Prostate gland (tissue), 2 donors: ENCODE data around the gene KCNH6.

Source experiments
- POLR2A ChIP-seq: fragments of 450-650 bp; IDR thresholded peaks from one replicate; pipeline ENCODE4 v1.6.1; 2016; ENCODE audit warnings: antibody characterized with exemption, mild to moderate bottlenecking
- POLR2AphosphoS5 ChIP-seq: sonication (generic); formaldehyde crosslinking; IDR thresholded peaks from one replicate; pipeline ENCODE4 v1.6.1; 2017; ENCODE audit warnings: antibody characterized with exemption
- TF ChIP-seq, protein P1 (sequence below), 4 experiments: fragments of 200-600 bp in 2 of 4; fragments of 450-650 bp in 2 of 4; sonication (generic) in 2 of 4; IDR thresholded peaks; 1 replicate in 3 of 4; 2 replicates in 1 of 4; pipeline ENCODE4 v1.5.1; 2016 to 2019; ENCODE audit warnings: antibody characterized with exemption in 4 of 4, mild to moderate bottlenecking in 2 of 4, moderate library complexity in 2 of 4

DNA sequence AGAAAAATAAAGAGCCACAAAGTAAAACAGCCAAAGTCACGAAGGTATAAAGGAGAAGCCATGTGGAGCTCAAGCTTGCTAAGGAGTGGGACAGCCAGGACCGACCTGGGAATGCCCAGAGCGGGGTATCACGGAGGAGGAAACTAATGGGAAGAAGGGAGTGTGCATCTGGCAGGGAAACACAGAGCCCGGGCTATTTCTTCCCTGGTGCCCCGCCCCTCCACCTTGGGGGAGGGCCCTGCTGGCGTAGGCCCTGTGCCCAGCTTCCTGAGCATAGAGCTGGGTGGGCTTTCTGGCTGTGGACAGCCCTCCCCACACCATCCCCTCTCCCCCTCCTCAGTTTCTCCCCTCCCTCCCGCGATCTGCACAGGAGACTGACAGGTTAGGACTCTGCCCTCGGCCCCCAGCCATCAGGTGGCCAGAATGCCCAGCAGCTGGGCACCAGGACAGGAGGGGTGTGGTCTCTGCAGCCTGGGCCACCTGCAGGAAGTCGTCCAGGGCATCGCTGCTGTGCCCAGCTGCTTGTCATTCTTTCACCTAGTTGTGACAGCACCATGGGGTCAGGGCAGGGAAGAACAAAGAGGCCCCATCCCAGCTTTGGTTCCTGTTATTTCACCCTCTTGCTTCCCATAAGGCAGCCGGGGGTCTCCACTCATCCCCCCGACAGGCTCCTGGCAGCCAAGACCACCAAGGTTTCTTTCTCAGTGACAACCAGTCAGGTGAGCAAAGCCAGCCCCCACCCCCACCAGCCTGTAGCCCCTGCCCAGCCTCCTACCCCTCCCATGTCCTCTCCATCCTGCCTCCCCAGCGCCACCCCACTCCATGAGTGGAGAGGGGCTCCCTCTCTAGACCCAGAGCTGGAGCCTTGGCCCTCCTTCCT, 20.0 kb downstream of the KCNH6 start:
- TF ChIP-seq, protein P1, sequence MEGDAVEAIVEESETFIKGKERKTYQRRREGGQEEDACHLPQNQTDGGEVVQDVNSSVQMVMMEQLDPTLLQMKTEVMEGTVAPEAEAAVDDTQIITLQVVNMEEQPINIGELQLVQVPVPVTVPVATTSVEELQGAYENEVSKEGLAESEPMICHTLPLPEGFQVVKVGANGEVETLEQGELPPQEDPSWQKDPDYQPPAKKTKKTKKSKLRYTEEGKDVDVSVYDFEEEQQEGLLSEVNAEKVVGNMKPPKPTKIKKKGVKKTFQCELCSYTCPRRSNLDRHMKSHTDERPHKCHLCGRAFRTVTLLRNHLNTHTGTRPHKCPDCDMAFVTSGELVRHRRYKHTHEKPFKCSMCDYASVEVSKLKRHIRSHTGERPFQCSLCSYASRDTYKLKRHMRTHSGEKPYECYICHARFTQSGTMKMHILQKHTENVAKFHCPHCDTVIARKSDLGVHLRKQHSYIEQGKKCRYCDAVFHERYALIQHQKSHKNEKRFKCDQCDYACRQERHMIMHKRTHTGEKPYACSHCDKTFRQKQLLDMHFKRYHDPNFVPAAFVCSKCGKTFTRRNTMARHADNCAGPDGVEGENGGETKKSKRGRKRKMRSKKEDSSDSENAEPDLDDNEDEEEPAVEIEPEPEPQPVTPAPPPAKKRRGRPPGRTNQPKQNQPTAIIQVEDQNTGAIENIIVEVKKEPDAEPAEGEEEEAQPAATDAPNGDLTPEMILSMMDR (IDR thresholded peaks at IDR 0.05) = no peak
- TF ChIP-seq POLR2A (no peak), POLR2AphosphoS5 (no peak)
